H9 (cell line): ENCODE data around the gene SEC23IP. TPM values are rescaled to one million over a fixed set of nuclear protein-coding genes. Genes with fewer than 3 reads are reported as not detected.

ENCODE experiments used
- DNase-seq: peaks from one replicate; pipeline ENCODE4 v3.0.0-alpha.2; 2017
- H2AFZ ChIP-seq: one replicate; pipeline ENCODE4 v1.6.1; 2013; ENCODE audit warnings: mild to moderate bottlenecking, low read length, control low read depth, moderate library complexity
- H2AK5ac ChIP-seq: 2 replicates; pipeline ENCODE4 v1.6.1; 2013; ENCODE audit warnings: low read length, control low read depth, mixed read lengths; ENCODE audit not compliant: insufficient read length
- H2BK120ac ChIP-seq: one replicate; pipeline ENCODE4 v1.6.1; 2013; ENCODE audit warnings: low read depth, mild to moderate bottlenecking, low read length, control low read depth, inconsistent platforms; ENCODE audit not compliant: poor library complexity, severe bottlenecking
- H2BK12ac ChIP-seq: 2 replicates; pipeline ENCODE4 v1.6.1; 2013; ENCODE audit warnings: low read length, control low read depth, mixed read lengths, low read depth; ENCODE audit not compliant: insufficient read length
- H2BK15ac ChIP-seq: 2 replicates; pipeline ENCODE4 v1.6.1; 2013; ENCODE audit warnings: low read depth, low read length, control low read depth
- H2BK20ac ChIP-seq: one replicate; pipeline ENCODE4 v1.6.1; 2013; ENCODE audit warnings: low read depth, mild to moderate bottlenecking, low read length, control low read depth, inconsistent platforms; ENCODE audit not compliant: poor library complexity, severe bottlenecking
- H2BK5ac ChIP-seq: 2 replicates; pipeline ENCODE4 v1.6.1; 2013; ENCODE audit warnings: low read length, control low read depth, mixed read lengths; ENCODE audit not compliant: insufficient read length
- H3K14ac ChIP-seq: 2 replicates; pipeline ENCODE4 v1.6.1; 2013; ENCODE audit warnings: low read length, control low read depth; ENCODE audit not compliant: insufficient read depth
- H3K18ac ChIP-seq: 2 replicates; pipeline ENCODE4 v1.6.1; 2013; ENCODE audit warnings: low read depth, mild to moderate bottlenecking, mixed read lengths, low read length, control low read depth; ENCODE audit not compliant: insufficient read length
- H3K23ac ChIP-seq: 2 replicates; pipeline ENCODE4 v1.6.1; 2013; ENCODE audit warnings: low read length, control low read depth, mixed read lengths, low read depth; ENCODE audit not compliant: insufficient read length
- H3K23me2 ChIP-seq: 2 replicates; pipeline ENCODE4 v1.6.1; 2013; ENCODE audit warnings: low read depth, mild to moderate bottlenecking, mixed read lengths, low read length, control low read depth; ENCODE audit not compliant: insufficient read length, poor library complexity, severe bottlenecking
- H3K27ac ChIP-seq: 2 replicates; pipeline ENCODE4 v1.5.1; 2013; ENCODE audit warnings: low read length, control low read depth, mixed read lengths, low read depth; ENCODE audit not compliant: insufficient read length
- H3K27me3 ChIP-seq: 2 replicates; pipeline ENCODE4 v1.6.1; 2013; ENCODE audit warnings: low read length, control low read depth, inconsistent platforms; ENCODE audit not compliant: insufficient read depth
- H3K4ac ChIP-seq: 2 replicates; pipeline ENCODE4 v1.6.1; 2013; ENCODE audit warnings: low read depth, mild to moderate bottlenecking, control low read depth, inconsistent platforms, low read length, moderate library complexity
- H3K4me1 ChIP-seq: 2 replicates; pipeline ENCODE4 v1.6.1; 2013; ENCODE audit warnings: low read length, control low read depth, inconsistent platforms; ENCODE audit not compliant: insufficient read depth
- H3K4me2 ChIP-seq: 2 replicates; pipeline ENCODE4 v1.6.1; 2013; ENCODE audit warnings: low read length, control low read depth, mixed read lengths; ENCODE audit not compliant: insufficient read length, insufficient read depth
- H3K56ac ChIP-seq: 2 replicates; pipeline ENCODE4 v1.6.1; 2013; ENCODE audit warnings: low read depth, mild to moderate bottlenecking, mixed read lengths, low read length, control low read depth; ENCODE audit not compliant: insufficient read length
- H3K79me1 ChIP-seq: 2 replicates; pipeline ENCODE4 v1.6.1; 2013; ENCODE audit warnings: low read depth, mild to moderate bottlenecking, moderate library complexity, low read length, control low read depth, inconsistent platforms; ENCODE audit not compliant: insufficient read depth, poor library complexity, severe bottlenecking
- H3K79me2 ChIP-seq: 2 replicates; pipeline ENCODE4 v1.6.1; 2013; ENCODE audit warnings: low read length, control low read depth, inconsistent platforms; ENCODE audit not compliant: insufficient read depth
- H3K9ac ChIP-seq: 2 replicates; pipeline ENCODE4 v1.6.1; 2013; ENCODE audit warnings: low read length, control low read depth, mixed read lengths; ENCODE audit not compliant: insufficient read length; ENCODE audit errors: extremely low read depth
- H3K9me3 ChIP-seq: one replicate; pipeline ENCODE4 v1.6.1; 2013; ENCODE audit warnings: low read depth, low read length, inconsistent platforms; ENCODE audit not compliant: control insufficient read depth
- H3T11ph ChIP-seq: one replicate; pipeline ENCODE4 v1.6.1; 2013; ENCODE audit warnings: mild to moderate bottlenecking, low read length, control low read depth, inconsistent platforms
- H4K20me1 ChIP-seq: one replicate; pipeline ENCODE4 v1.6.1; 2013; ENCODE audit not compliant: control insufficient read depth, insufficient read length, insufficient read depth
- H4K5ac ChIP-seq: 2 replicates; pipeline ENCODE4 v1.6.1; 2013; ENCODE audit warnings: low read depth, mild to moderate bottlenecking, mixed read lengths, low read length, control low read depth; ENCODE audit not compliant: insufficient read length
- H4K8ac ChIP-seq: replicated peaks from 2 replicates; pipeline ENCODE4 v1.6.1; 2013; ENCODE audit warnings: low read length, control low read depth, mixed read lengths, low read depth; ENCODE audit not compliant: insufficient read length
- H4K91ac ChIP-seq: 2 replicates; pipeline ENCODE4 v1.6.1; 2013; ENCODE audit warnings: low read depth, mild to moderate bottlenecking, moderate library complexity, mixed read lengths, low read length, control low read depth; ENCODE audit not compliant: insufficient read length
- H3K27ac Mint-ChIP-seq, 3 experiments: 2 replicates in 2 of 3; 3 replicates in 1 of 3; pipeline ENCODE4 v1.8.0; 2020 to 2021; ENCODE audit warnings: mixed read lengths in 3 of 3, mild to moderate bottlenecking in 1 of 3, moderate library complexity in 1 of 3
- H3K27me3 Mint-ChIP-seq: 2 replicates; pipeline ENCODE4 v1.8.0; 2021; ENCODE audit warnings: low read depth, mild to moderate bottlenecking, moderate library complexity, mixed read lengths
- H3K36me3 Mint-ChIP-seq, 3 experiments: 2 replicates in 2 of 3; 3 replicates in 1 of 3; pipeline ENCODE4 v1.8.0; 2020 to 2021; ENCODE audit warnings: low read depth in 3 of 3, mixed read lengths in 3 of 3; ENCODE audit not compliant: insufficient read depth in 1 of 3
- H3K4me1 Mint-ChIP-seq, 2 experiments: 2 replicates each; pipeline ENCODE4 v1.8.0; 2020; ENCODE audit warnings: mixed read lengths in 2 of 2
- H3K4me3 Mint-ChIP-seq, 2 experiments: 2 replicates in 1 of 2; 3 replicates in 1 of 2; pipeline ENCODE4 v1.8.0; 2020 to 2021; ENCODE audit warnings: mild to moderate bottlenecking in 2 of 2, mixed read lengths in 2 of 2, moderate library complexity in 1 of 2
- H3K9me3 Mint-ChIP-seq, 2 experiments: 2 replicates in 1 of 2; 3 replicates in 1 of 2; pipeline ENCODE4 v1.8.0; 2020; ENCODE audit warnings: mild to moderate bottlenecking in 2 of 2, mixed read lengths in 2 of 2, moderate library complexity in 1 of 2
- WGBS: extraction: QIAGEN DNeasy Blood & Tissue Kit; methylation state at CpG from one replicate; pipeline ENCODE4 v1.1.7; 2013; ENCODE audit warnings: missing lambda C conversion rate, low lambda C conversion rate, mixed read lengths; ENCODE audit not compliant: insufficient read length; ENCODE audit errors: extremely low coverage; 5-methylcytosine and 5-hydroxymethylcytosine counted together
- total RNA-seq: library from RNA; stranded (reverse); gene quantifications from 2 replicates; pipeline ENCODE4 v1.2.1, GENCODE V29; 2021
- TF ChIP-seq, protein P1 (sequence below): fragments of 200-600 bp; sonication (generic); conservative IDR thresholded peaks from 3 replicates; pipeline ENCODE4 v1.8.0; 2021; ENCODE audit warnings: antibody characterized with exemption, mild to moderate bottlenecking

The SEC23IP gene
- total RNA-seq, 1 experiment from 2014 or later, result 93.0 TPM

DNA sequence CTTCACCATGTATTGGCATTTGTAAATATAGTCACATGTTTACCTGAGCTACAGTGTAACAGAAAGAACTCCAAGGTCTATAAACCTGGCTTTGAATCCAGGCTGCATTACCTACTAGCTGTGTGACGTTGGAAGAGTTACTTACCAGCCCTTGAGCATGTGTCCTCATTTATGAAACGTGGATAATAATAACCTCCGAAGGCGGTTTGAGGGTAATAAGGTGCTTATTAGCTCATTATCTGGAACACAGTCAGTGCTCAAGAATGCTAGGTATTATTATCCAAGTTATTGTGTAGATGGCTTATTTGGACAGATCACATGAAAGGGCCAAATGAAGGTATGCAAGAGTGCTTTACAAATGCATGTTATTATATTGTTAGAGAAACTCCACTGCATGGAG, 64.9 kb downstream of the SEC23IP start:
- Histone ChIP-seq H3K14ac (no peak overlapping the region), H3K9me3 (no peaks in the 10 kb centered on the region), H3K27ac (no peak overlapping the region), H3K9ac (no peak overlapping the region), H3K4ac (no peak overlapping the region), H3K4me2 (no peak overlapping the region), H2AFZ (no peak overlapping the region), H3K79me2 (no peaks in the 10 kb centered on the region), H4K91ac (no peak overlapping the region), H3K27me3 (no peaks in the 10 kb centered on the region), H3T11ph (no peak overlapping the region), H3K79me1 (no peaks in the 10 kb centered on the region), H4K20me1 (no peaks in the 10 kb centered on the region), H2BK5ac (no peak overlapping the region), H2BK12ac (no peak overlapping the region), H3K4me1 (no peaks in the 10 kb centered on the region), H2AK5ac (no peak overlapping the region), H3K23ac (no peak overlapping the region), H3K18ac (no peak overlapping the region), H2BK20ac (no peak overlapping the region), H4K5ac (no peak overlapping the region), H3K23me2 (no peaks in the 10 kb centered on the region), H2BK120ac (no peak overlapping the region), H3K56ac (no peak overlapping the region), H4K8ac (no peak overlapping the region), H2BK15ac (no peak overlapping the region)
- Mint-ChIP-seq H3K36me3 (0 out of 7 replicates have a peak, but pooled peaks cover 0 to 3% (median 0%) of the 10 kb centered on the region in 3 experiments), H3K4me3 (no peak overlapping the region), H3K4me1 (no peaks in the 10 kb centered on the region), H3K9me3 (no peaks in the 10 kb centered on the region; a peak in 1 of 5 replicates), H3K27me3 (no peaks in the 10 kb centered on the region), H3K27ac (no peak overlapping the region)
- TF ChIP-seq, protein P1, sequence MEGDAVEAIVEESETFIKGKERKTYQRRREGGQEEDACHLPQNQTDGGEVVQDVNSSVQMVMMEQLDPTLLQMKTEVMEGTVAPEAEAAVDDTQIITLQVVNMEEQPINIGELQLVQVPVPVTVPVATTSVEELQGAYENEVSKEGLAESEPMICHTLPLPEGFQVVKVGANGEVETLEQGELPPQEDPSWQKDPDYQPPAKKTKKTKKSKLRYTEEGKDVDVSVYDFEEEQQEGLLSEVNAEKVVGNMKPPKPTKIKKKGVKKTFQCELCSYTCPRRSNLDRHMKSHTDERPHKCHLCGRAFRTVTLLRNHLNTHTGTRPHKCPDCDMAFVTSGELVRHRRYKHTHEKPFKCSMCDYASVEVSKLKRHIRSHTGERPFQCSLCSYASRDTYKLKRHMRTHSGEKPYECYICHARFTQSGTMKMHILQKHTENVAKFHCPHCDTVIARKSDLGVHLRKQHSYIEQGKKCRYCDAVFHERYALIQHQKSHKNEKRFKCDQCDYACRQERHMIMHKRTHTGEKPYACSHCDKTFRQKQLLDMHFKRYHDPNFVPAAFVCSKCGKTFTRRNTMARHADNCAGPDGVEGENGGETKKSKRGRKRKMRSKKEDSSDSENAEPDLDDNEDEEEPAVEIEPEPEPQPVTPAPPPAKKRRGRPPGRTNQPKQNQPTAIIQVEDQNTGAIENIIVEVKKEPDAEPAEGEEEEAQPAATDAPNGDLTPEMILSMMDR, result no peak
- DNase-seq, result no peak
- WGBS, result no CpG with 5 or more reads among the region's 4 CpGs
